CD4-positive, CD25-positive, alpha-beta regulatory T cell (primary cell): Measurements from ENCODE around the gene APOBEC2. TPM values are rescaled to one million over a fixed set of nuclear protein-coding genes. Genes with fewer than 3 reads are reported as not detected.
A peak's percentile ranks its signal among the peaks of the same experiment; 100 is the strongest.

Experiments
- ATAC-seq, 2 donors: fragments of 150-1000 bp; cut with Tn5 transposase; one replicate each; pipeline ENCODE4 v1.10.0; 2021; ENCODE audit warnings: low read depth in 2 of 2, moderate number of reproducible peaks in 2 of 2, moderate library complexity in 1 of 2
- DNase-seq, 3 donors: peaks; one replicate each; pipeline versions ENCODE4 v3.0.0 to v3.0.0-alpha.2; 2012 to 2022; ENCODE audit warnings: mixed read lengths in 1 of 3
- H3K27ac ChIP-seq: one replicate; pipeline ENCODE4 v1.7.0; 2013; ENCODE audit warnings: mild to moderate bottlenecking, low read length; ENCODE audit not compliant: insufficient read depth, poor library complexity, severe bottlenecking
- H3K27me3 ChIP-seq: one replicate; pipeline ENCODE4 v1.7.0; 2013; ENCODE audit warnings: low read length; ENCODE audit not compliant: control insufficient read depth, insufficient read depth
- H3K36me3 ChIP-seq: one replicate; pipeline ENCODE4 v1.7.0; 2013; ENCODE audit warnings: mild to moderate bottlenecking, low read length, moderate library complexity; ENCODE audit not compliant: control insufficient read depth, insufficient read depth
- H3K4me1 ChIP-seq: 2 replicates; pipeline ENCODE4 v1.7.0; 2013; ENCODE audit warnings: mild to moderate bottlenecking, low read length; ENCODE audit not compliant: insufficient read depth, control insufficient read depth, poor library complexity, severe bottlenecking
- H3K4me3 ChIP-seq: one replicate; pipeline ENCODE4 v1.7.0; 2013; ENCODE audit warnings: low read depth, mild to moderate bottlenecking, low read length, moderate library complexity
- H3K9me3 ChIP-seq, 2 experiments: 1 replicate in 1 of 2; 2 replicates in 1 of 2; pipeline ENCODE4 v1.7.0; 2013; ENCODE audit warnings: low read length in 2 of 2, mild to moderate bottlenecking in 1 of 2, moderate library complexity in 1 of 2; ENCODE audit not compliant: control insufficient read depth in 2 of 2
- H3K27ac Mint-ChIP-seq, 3 donors: one replicate each; pipeline ENCODE4 v1.8.0; 2020 to 2022; ENCODE audit warnings: mild to moderate bottlenecking in 3 of 3, mixed read lengths in 3 of 3, moderate library complexity in 2 of 3
- H3K27me3 Mint-ChIP-seq: one replicate; pipeline ENCODE4 v1.8.0; 2022; ENCODE audit warnings: mild to moderate bottlenecking, mixed read lengths
- H3K36me3 Mint-ChIP-seq: one replicate; pipeline ENCODE4 v1.8.0; 2020; ENCODE audit warnings: mixed read lengths
- H3K4me1 Mint-ChIP-seq, 4 donors: one replicate each; pipeline ENCODE4 v1.8.0; 2020 to 2022; ENCODE audit warnings: mixed read lengths in 4 of 4, mild to moderate bottlenecking in 1 of 4
- H3K4me3 Mint-ChIP-seq, 4 donors: one replicate each; pipeline ENCODE4 v1.8.0; 2020 to 2022; ENCODE audit warnings: mild to moderate bottlenecking in 4 of 4, mixed read lengths in 4 of 4, moderate library complexity in 3 of 4
- H3K9me3 Mint-ChIP-seq, 7 donors: one replicate each; pipeline ENCODE4 v1.8.0; 2020 to 2022; ENCODE audit warnings: mixed read lengths in 7 of 7, mild to moderate bottlenecking in 3 of 7, moderate library complexity in 2 of 7
- polyA plus RNA-seq, 4 donors: library from polyadenylated mRNA; unstranded; fragments of 300-500 nt; fragmentation: Illumina TruSeq; gene quantifications; one replicate each; pipeline ENCODE4 v1.2.3, GENCODE V29; 2021
- total RNA-seq: library from RNA; stranded (reverse); gene quantifications from one replicate; pipeline ENCODE4 v1.2.3, GENCODE V29; 2022

APOBEC2 gene
- total and polyA plus RNA-seq, 5 donors from 2014 or later = 0.67 to 1.1 (median 0.88) TPM; not detected in 1

DNA sequence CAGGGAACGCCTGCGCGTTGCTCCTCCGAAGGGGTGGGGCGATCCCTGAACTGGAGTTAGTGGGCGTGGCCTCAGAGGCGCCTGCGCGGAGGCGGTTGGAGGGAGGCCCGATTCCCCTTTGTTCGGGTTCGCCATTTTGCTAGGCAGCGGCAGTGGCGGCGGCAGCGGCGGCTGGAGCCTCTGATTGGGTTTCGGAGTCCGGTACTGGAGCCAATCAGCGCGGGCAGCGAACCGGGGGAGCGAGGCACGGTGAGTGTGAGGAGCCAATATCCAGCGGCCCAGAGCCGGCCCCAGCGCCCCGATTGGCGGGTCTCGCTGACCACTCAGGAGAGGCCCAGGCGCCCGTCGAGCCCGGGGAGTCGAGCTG lies 19.8 kb downstream of the APOBEC2 start, which contains the start of gene NFYA:
TSS of gene NFYA (plus strand) at position 139 of the 367 bp plus-strand sequence. CDS start 6,116 bp downstream, outside the sequence.
- peak in 2 of 3 donors; percentile 99 to 100 for DNase-seq
- peak within 1 kb of the TSS; percentile 96 to 99 (median 98) for H3K4me3 Mint-ChIP-seq
- Histone ChIP-seq H3K4me1 (peaks cover 30% of the 10 kb centered on the region), H3K27me3 (no peaks in the 10 kb centered on the region), H3K27ac (peak within 1 kb of the TSS; percentile 97), H3K9me3 (no peaks in the 10 kb centered on the region), H3K36me3 (peaks cover 17% of the 10 kb centered on the region), H3K4me3 (peak within 1 kb of the TSS; percentile 93)
- peak within 1 kb of the TSS; percentile 92 to 98 (median 97) for H3K27ac Mint-ChIP-seq
- no peaks in the 10 kb centered on the region for H3K9me3 Mint-ChIP-seq
- peaks cover 6% of the 10 kb centered on the region for H3K27me3 Mint-ChIP-seq
- H3K4me1 Mint-ChIP-seq = peaks cover 18 to 52% (median 45%) of the 10 kb centered on the region in 4 donors
- no peaks in the 10 kb centered on the region for H3K36me3 Mint-ChIP-seq
- peak; percentile 67 to 75 for ATAC-seq

- Histone ChIP-seq H3K27me3 (no peaks in the 10 kb centered on the region), H3K27ac (peak overlapping the region; percentile 97), H3K4me1 (peaks cover 30% of the 10 kb centered on the region), H3K9me3 (no peaks in the 10 kb centered on the region), H3K36me3 (peaks cover 13% of the 10 kb centered on the region), H3K4me3 (peak overlapping the region; percentile 90)
- DNase-seq (peak; percentile 78 to 89 (median 80)), ATAC-seq (peak; percentile 3)
- H3K4me3 Mint-ChIP-seq = peak overlapping the region; percentile 90 to 98 (median 96)
- H3K4me1 Mint-ChIP-seq = peaks cover 21 to 56% (median 49%) of the 10 kb centered on the region in 4 donors
- H3K27me3 Mint-ChIP-seq = peaks cover 6% of the 10 kb centered on the region
- peak overlapping the region; percentile 92 to 94 (median 94) for H3K27ac Mint-ChIP-seq
- no peaks in the 10 kb centered on the region for H3K9me3 Mint-ChIP-seq
- no peaks in the 10 kb centered on the region for H3K36me3 Mint-ChIP-seq
These were observed 20.4 kb downstream of the APOBEC2 start for GRCh38 chr6:41073203-41073967.

- Histone ChIP-seq H3K4me3 (peak overlapping the region; percentile 90), H3K9me3 (no peaks in the 10 kb centered on the region), H3K36me3 (peaks cover 15% of the 10 kb centered on the region), H3K27ac (peak overlapping the region; percentile 97), H3K27me3 (no peaks in the 10 kb centered on the region), H3K4me1 (peaks cover 30% of the 10 kb centered on the region)
- ATAC-seq = no peak
- H3K4me1 Mint-ChIP-seq = peaks cover 26 to 61% (median 54%) of the 10 kb centered on the region in 4 donors
- peak overlapping the region; percentile 92 to 94 (median 94) for H3K27ac Mint-ChIP-seq
- peak in 2 of 3 donors; percentile 17 to 34 for DNase-seq
- no peaks in the 10 kb centered on the region for H3K9me3 Mint-ChIP-seq
- H3K36me3 Mint-ChIP-seq = peaks cover 5% of the 10 kb centered on the region
- H3K27me3 Mint-ChIP-seq = peaks cover 6% of the 10 kb centered on the region
- H3K4me3 Mint-ChIP-seq = peak overlapping the region; percentile 90 to 97 (median 94)
These were observed 21.1 kb downstream of the APOBEC2 start for GRCh38 chr6:41073968-41074691.

- Histone ChIP-seq H3K4me3 (peak overlapping the region; percentile 90), H3K4me1 (peaks cover 33% of the 10 kb centered on the region), H3K36me3 (peaks cover 16% of the 10 kb centered on the region), H3K9me3 (no peaks in the 10 kb centered on the region), H3K27ac (peak overlapping the region; percentile 97), H3K27me3 (no peaks in the 10 kb centered on the region)
- Mint-ChIP-seq H3K27me3 (peaks cover 6% of the 10 kb centered on the region), H3K4me1 (peaks cover 34 to 68% (median 57%) of the 10 kb centered on the region in 4 donors), H3K36me3 (peaks cover 9% of the 10 kb centered on the region), H3K9me3 (no peaks in the 10 kb centered on the region), H3K27ac (peak overlapping the region; percentile 92 to 94 (median 94)), H3K4me3 (peak overlapping the region; percentile 90 to 97 (median 94))
- DNase-seq (no peak), ATAC-seq (no peak)
These were observed 21.9 kb downstream of the APOBEC2 start for GRCh38 chr6:41074692-41075436.

GRCh38 chr6:41075651-41076626 lies 22.9 kb downstream of the APOBEC2 start:
- DNase-seq (no peak), ATAC-seq (no peak)
- Mint-ChIP-seq H3K4me1 (peaks cover 45 to 68% (median 60%) of the 10 kb centered on the region in 4 donors), H3K27me3 (peaks cover 6% of the 10 kb centered on the region), H3K27ac (peak overlapping the region; percentile 14 to 92 (median 50)), H3K9me3 (no peaks in the 10 kb centered on the region), H3K4me3 (peak overlapping the region; percentile 48 to 97 (median 94)), H3K36me3 (peaks cover 17% of the 10 kb centered on the region)
- Histone ChIP-seq H3K36me3 (peaks cover 14% of the 10 kb centered on the region), H3K4me1 (peaks cover 42% of the 10 kb centered on the region), H3K4me3 (peak overlapping the region; percentile 43), H3K27me3 (no peaks in the 10 kb centered on the region), H3K9me3 (no peaks in the 10 kb centered on the region), H3K27ac (peak overlapping the region; percentile 97)

GRCh38 chr6:41077536-41077935 lies 24.5 kb downstream of the APOBEC2 start:
- Mint-ChIP-seq H3K4me3 (peak overlapping the region in 1 of 4 donors; percentile 50), H3K9me3 (no peaks in the 10 kb centered on the region), H3K36me3 (peaks cover 28% of the 10 kb centered on the region)

More at GRCh38 chr6:41077536-41077935, 24.5 kb downstream of the APOBEC2 start:
- H3K4me1 ChIP-seq = peaks cover 46% of the 10 kb centered on the region
- peaks cover 4% of the 10 kb centered on the region for H3K27me3 Mint-ChIP-seq
- no peak overlapping the region for H3K4me3 ChIP-seq
- DNase-seq = no peak
- H3K4me1 Mint-ChIP-seq = peaks cover 46 to 77% (median 65%) of the 10 kb centered on the region in 4 donors
- H3K27ac Mint-ChIP-seq = no peak overlapping the region
- no peaks in the 10 kb centered on the region for H3K9me3 ChIP-seq
- H3K36me3 ChIP-seq = peaks cover 17% of the 10 kb centered on the region
- H3K27me3 ChIP-seq = no peaks in the 10 kb centered on the region
- no peak overlapping the region for H3K27ac ChIP-seq
- no peak for ATAC-seq
